ENCODE data around the gene FITM1.

- TF ChIP-seq CTCF (conservative IDR thresholded peaks at IDR 0.05 in 1 of 2, IDR thresholded peaks at IDR 0.05 in 1 of 2; ENCODE audit: extremely low read depth in 1 of 2, insufficient read depth in 1 of 2, low read depth in 1 of 2, low read length in 2 of 2) (no peak), EZH2 (IDR thresholded peaks at IDR 0.05; ENCODE audit: borderline replicate concordance, low read length) (no peak)
These were observed 40.6 kb upstream of the FITM1 start for GRCh38 chr14:24089890-24090289.
